SH-SY5Y (cell line): ENCODE data around the gene ACTC1.

Experiments used
- GATA2 ChIP-seq: IDR thresholded peaks from 2 replicates; pipeline ENCODE4 v1.6.1; 2011; ENCODE audit warnings: mild to moderate bottlenecking, low read depth, low read length
- GATA3 ChIP-seq: IDR thresholded peaks from 2 replicates; pipeline ENCODE4 v1.6.1; 2011; ENCODE audit warnings: low read depth, mild to moderate bottlenecking, low read length, moderate library complexity

GRCh38 chr15:34782901-34783300 is 12.4 kb downstream of the ACTC1 start:
- TF ChIP-seq GATA2: no peak
- no peak for TF ChIP-seq GATA3
